Ovary (tissue), 9 donors: ENCODE data around the gene APBA2. TPM values are rescaled to one million over a fixed set of nuclear protein-coding genes. Genes with fewer than 3 reads are reported as not detected.

Experiments used
- DNase-seq, 5 donors: peaks; one replicate each; pipeline ENCODE4 v3.0.0-alpha.2; 2019 to 2020
- H3K27ac ChIP-seq, 2 donors: fragments of 200-600 bp; one replicate each; pipeline versions ENCODE4 v1.5.1 to v1.8.0; 2019 to 2022
- H3K27me3 ChIP-seq: fragments of 200-600 bp; one replicate; pipeline ENCODE4 v1.8.0; 2022
- H3K36me3 ChIP-seq: fragments of 200-600 bp; sonication (generic); one replicate; pipeline ENCODE4 v1.5.1; 2019
- H3K4me1 ChIP-seq: one replicate; pipeline ENCODE4 v1.8.1; 2013; ENCODE audit warnings: mild to moderate bottlenecking, moderate library complexity; ENCODE audit not compliant: insufficient read depth
- H3K4me3 ChIP-seq: fragments of 200-600 bp; sonication (generic); one replicate; pipeline ENCODE4 v1.5.1; 2017
- H3K9me3 ChIP-seq, 2 donors: fragments of 200-600 bp in 1 of 2; sonication (generic) in 1 of 2; one replicate each; pipeline versions ENCODE4 v1.5.1 to v1.8.1; 2013 to 2019; ENCODE audit warnings: mild to moderate bottlenecking in 1 of 2, moderate library complexity in 1 of 2
- EP300 ChIP-seq: sonication (generic); formaldehyde crosslinking; IDR thresholded peaks from one replicate; pipeline ENCODE4 v1.6.1; 2017; ENCODE audit warnings: antibody characterized with exemption
- POLR2A ChIP-seq: fragments of 450-650 bp; IDR thresholded peaks from one replicate; pipeline ENCODE4 v1.6.1; 2017; ENCODE audit warnings: antibody characterized with exemption, mild to moderate bottlenecking, moderate library complexity
- WGBS, 3 donors: extraction: QIAGEN DNeasy Blood & Tissue Kit in 1 of 3; methylation state at CpG; one replicate each; pipeline versions ENCODE4 v1.1.5 to v1.1.7; 2013 to 2017; 5-methylcytosine and 5-hydroxymethylcytosine counted together
- intact Hi-C, 4 donors: fragments of 100-400 bp; cut with DNase I; formaldehyde crosslinking; loops; one replicate each; pipeline versions ENCODE4 v1.11.0 to v1.15.1; 2022 to 2023
- polyA plus RNA-seq, 2 donors: library from polyadenylated mRNA; stranded (reverse); fragments of 200-250 nt in 1 of 2; fragments of 350-450 nt in 1 of 2; fragmentation: Illumina TruSeq in 1 of 2; extraction: RNeasy Lipid Tissue Mini Kit (QIAGEN cat#74804) in 1 of 2; gene quantifications; one replicate each; pipeline ENCODE4 v1.2.3, GENCODE V29; 2013 to 2014
- total RNA-seq, 7 donors: library from RNA; depleted of rRNA in 2 of 7; stranded (reverse); fragments of >200 nt in 2 of 7; fragmentation: NEBNext Ultra II Directional in 3 of 7; extraction: Animal tissue kit (Norgen Biotek cat#: 25700) in 3 of 7; gene quantifications; one replicate each; pipeline versions ENCODE4 v1.1.0 to v1.2.4, GENCODE V29; 2016 to 2023
- TF ChIP-seq, protein P1 (sequence below), 3 donors: fragments of 450-650 bp in 2 of 3; fragments of 200-600 bp in 1 of 3; IDR thresholded peaks; one replicate each; pipeline versions ENCODE4 v1.5.1 to v1.8.0; 2016 to 2022; ENCODE audit warnings: antibody characterized with exemption in 3 of 3, mild to moderate bottlenecking in 1 of 3
- donor health status: DM: no; HTN: no; CAD: no; lungs with moderate emphysema.
- donor health status: DM: no; HTN: no; CAD: no.
- donor health status: Bipolar disorder and iron deficiency.
- donor health status: DM: yes; HTN: yes; CAD: no.
- donor health status: DM: no; HTN: no; CAD: no.
- donor health status: DM: yes; HTN: yes; CAD: no.

APBA2 gene
- total and polyA plus RNA-seq, 9 donors: 0.53 to 3.1 (median 1.4) TPM

DNA sequence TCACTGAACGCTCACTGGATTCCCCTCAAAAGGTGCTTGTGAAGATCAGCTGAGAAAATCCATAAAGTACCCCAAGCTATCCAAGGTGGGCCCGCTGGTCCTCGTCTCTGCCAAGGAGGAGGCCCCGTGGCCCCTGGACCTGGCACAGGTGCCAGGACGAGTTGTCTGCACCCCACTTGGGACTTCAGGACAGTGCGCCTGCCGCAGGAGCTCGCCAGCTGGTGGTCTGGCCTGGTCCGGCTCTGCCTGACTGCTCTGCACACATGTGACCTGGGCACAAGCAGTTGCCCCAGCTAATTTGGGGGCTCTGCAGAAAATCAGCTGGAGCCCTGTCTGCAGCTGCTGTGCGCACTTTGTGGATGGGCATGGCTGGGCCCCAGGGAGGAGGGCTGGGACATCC lies 224.0 kb downstream of the APBA2 start:
- no peak overlapping the region for H3K4me3 ChIP-seq
- no peak overlapping the region for H3K27ac ChIP-seq
- H3K27me3 ChIP-seq: no peaks in the 10 kb centered on the region
- TF ChIP-seq, protein P1, sequence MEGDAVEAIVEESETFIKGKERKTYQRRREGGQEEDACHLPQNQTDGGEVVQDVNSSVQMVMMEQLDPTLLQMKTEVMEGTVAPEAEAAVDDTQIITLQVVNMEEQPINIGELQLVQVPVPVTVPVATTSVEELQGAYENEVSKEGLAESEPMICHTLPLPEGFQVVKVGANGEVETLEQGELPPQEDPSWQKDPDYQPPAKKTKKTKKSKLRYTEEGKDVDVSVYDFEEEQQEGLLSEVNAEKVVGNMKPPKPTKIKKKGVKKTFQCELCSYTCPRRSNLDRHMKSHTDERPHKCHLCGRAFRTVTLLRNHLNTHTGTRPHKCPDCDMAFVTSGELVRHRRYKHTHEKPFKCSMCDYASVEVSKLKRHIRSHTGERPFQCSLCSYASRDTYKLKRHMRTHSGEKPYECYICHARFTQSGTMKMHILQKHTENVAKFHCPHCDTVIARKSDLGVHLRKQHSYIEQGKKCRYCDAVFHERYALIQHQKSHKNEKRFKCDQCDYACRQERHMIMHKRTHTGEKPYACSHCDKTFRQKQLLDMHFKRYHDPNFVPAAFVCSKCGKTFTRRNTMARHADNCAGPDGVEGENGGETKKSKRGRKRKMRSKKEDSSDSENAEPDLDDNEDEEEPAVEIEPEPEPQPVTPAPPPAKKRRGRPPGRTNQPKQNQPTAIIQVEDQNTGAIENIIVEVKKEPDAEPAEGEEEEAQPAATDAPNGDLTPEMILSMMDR (IDR thresholded peaks at IDR 0.05): no peak
- TF ChIP-seq EP300 (no peak), POLR2A (no peak)
- H3K9me3 ChIP-seq: no peaks in the 10 kb centered on the region
- H3K4me1 ChIP-seq: peaks cover 2% of the 10 kb centered on the region
- 88 to 95% (median 94%) methylated on average over 10 of the region's 10 CpGs for WGBS, 3 donors
- no peaks in the 10 kb centered on the region for H3K36me3 ChIP-seq
- intact Hi-C loops: no loop called here
- no peak for DNase-seq

DNA sequence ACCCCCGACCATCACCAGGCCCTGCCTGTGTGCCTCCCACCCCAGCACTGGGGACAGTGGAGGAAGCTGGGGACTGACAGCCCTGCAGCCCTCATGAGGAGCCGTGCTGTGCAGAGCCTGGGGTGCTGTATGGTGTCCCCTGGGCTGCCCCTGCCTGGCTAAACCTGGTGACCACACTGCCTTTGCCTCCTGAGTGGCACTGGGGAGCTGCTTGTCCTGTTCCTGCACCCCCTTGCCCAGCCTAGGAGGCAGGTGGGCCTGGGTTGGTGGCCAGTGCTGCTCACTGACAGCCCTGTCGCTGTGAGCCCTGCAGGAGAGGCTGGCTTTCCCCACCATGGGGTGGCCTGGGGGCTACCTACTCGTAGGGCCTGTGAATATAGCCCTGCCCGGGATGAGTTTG lies 224.4 kb downstream of the APBA2 start:
- Histone ChIP-seq H3K4me1 (peaks cover 4% of the 10 kb centered on the region), H3K36me3 (no peaks in the 10 kb centered on the region), H3K4me3 (no peak overlapping the region), H3K27me3 (no peaks in the 10 kb centered on the region), H3K27ac (no peak overlapping the region), H3K9me3 (no peaks in the 10 kb centered on the region)
- TF ChIP-seq, protein P1 (IDR thresholded peaks at IDR 0.05): no peak
- TF ChIP-seq POLR2A: no peak
- TF ChIP-seq EP300: no peak
- 86 to 94% (median 90%) methylated on average over 4 to 5 of the region's 5 CpGs for WGBS, 3 donors
- intact Hi-C loops: no loop called here
- no peak for DNase-seq

DNA sequence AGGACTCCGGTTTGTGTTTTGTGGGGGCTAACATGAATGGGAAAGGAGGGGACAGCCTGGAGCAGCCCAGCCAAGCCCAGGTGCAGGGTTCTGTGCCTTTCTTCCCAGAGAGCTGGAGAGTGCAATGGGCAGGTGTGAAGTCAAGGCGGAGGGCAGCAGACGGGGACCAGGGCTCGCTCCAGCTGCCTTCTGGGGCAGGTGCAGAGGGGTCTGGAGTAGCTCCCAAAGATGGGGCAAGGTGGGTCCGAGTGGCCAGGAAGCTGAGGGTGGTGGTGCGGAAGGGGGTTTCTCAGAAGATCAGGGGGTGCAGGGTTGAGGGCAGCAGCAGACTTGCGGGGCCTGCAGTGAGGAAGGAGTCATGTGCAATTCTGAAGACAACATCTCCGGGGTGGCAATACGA lies 225.0 kb downstream of the APBA2 start:
- 92 to 94% (median 92%) methylated on average over 9 of the region's 9 CpGs for WGBS, 3 donors

DNA sequence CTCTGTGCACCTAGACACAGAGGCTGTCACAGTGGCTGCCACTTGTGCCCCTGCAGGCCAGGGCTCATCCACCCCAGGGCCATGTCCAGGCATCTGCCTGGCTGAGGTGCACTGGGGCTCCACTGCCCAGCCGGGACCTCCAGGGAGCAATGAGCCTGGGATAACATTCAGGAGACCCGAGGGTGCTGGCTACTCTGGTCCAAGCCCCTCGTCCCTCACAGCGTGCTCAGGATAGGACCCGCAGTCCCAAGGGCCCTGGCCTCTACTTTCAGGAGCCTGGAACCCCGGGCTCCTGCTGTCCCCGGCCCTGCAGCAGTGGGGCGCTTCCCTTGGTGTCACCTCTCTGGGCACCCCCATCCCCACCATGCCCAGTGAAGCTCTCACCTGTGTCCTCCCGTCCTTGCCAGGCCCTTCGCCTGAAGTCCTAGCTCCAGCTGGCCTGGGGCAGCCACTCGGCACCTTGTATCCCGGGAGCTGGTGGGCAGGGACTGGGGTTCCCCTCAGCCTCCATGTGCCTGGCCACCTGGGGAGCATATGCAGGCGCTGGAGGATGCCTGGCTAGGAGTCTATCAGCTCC lies 226.0 kb downstream of the APBA2 start:
- Histone ChIP-seq H3K36me3 (no peaks in the 10 kb centered on the region), H3K27me3 (no peaks in the 10 kb centered on the region), H3K4me3 (no peak overlapping the region), H3K4me1 (peaks cover 5% of the 10 kb centered on the region), H3K27ac (no peak overlapping the region), H3K9me3 (no peaks in the 10 kb centered on the region)
- TF ChIP-seq, protein P1 (IDR thresholded peaks at IDR 0.05): no peak
- TF ChIP-seq EP300 (no peak), POLR2A (no peak)
- no peak for DNase-seq
- intact Hi-C loops: no loop called here
- 89 to 93% (median 91%) methylated on average over 11 to 13 of the region's 13 CpGs for WGBS, 3 donors

More for the DNA sequence above, 225.0 kb downstream of the APBA2 start:
- no peak for DNase-seq
- no peaks in the 10 kb centered on the region for H3K9me3 ChIP-seq
- H3K36me3 ChIP-seq: no peaks in the 10 kb centered on the region
- no peaks in the 10 kb centered on the region for H3K27me3 ChIP-seq
- H3K4me3 ChIP-seq: no peak overlapping the region
- TF ChIP-seq, protein P1 (IDR thresholded peaks at IDR 0.05): no peak
- TF ChIP-seq EP300 (no peak), POLR2A (no peak)
- peaks cover 4% of the 10 kb centered on the region for H3K4me1 ChIP-seq
- no peak overlapping the region for H3K27ac ChIP-seq
- intact Hi-C loops: no loop called here
